Progenitor cell of endocrine pancreas (in vitro differentiated cells): ENCODE data around the gene LDAH. TPM values are rescaled to one million over a fixed set of nuclear protein-coding genes. Genes with fewer than 3 reads are reported as not detected.

Experiments
- DNase-seq: peaks from one replicate; pipeline ENCODE4 v3.0.0; 2021; ENCODE audit warnings: low spot score; ENCODE audit not compliant: unreplicated experiment
- H3K27ac Mint-ChIP-seq: 2 replicates; pipeline ENCODE4 v1.8.0; 2021; ENCODE audit warnings: mild to moderate bottlenecking, moderate library complexity, mixed read lengths
- H3K27me3 Mint-ChIP-seq: 2 replicates; pipeline ENCODE4 v1.8.0; 2021; ENCODE audit warnings: mixed read lengths
- H3K36me3 Mint-ChIP-seq: 2 replicates; pipeline ENCODE4 v1.8.0; 2022; ENCODE audit warnings: mixed read lengths; ENCODE audit not compliant: insufficient read depth
- H3K4me1 Mint-ChIP-seq: 2 replicates; pipeline ENCODE4 v1.8.0; 2021; ENCODE audit warnings: low read depth, mixed read lengths
- H3K4me3 Mint-ChIP-seq: 2 replicates; pipeline ENCODE4 v1.8.0; 2021; ENCODE audit warnings: low read depth, mild to moderate bottlenecking, moderate library complexity, mixed read lengths
- H3K9me3 Mint-ChIP-seq: 2 replicates; pipeline ENCODE4 v1.8.0; 2021; ENCODE audit warnings: low read depth, mixed read lengths
- CTCF ChIP-seq: fragments of 200-600 bp; sonication (generic); IDR thresholded peaks from one replicate; pipeline ENCODE4 v1.5.0; 2021; ENCODE audit warnings: antibody characterized with exemption, mild to moderate bottlenecking; ENCODE audit not compliant: unreplicated experiment
- total RNA-seq: library from RNA; stranded (reverse); gene quantifications from 2 replicates; pipeline ENCODE4 v1.2.1, GENCODE V29; 2021

The LDAH gene
- total RNA-seq, 1 donor from 2014 or later, result 25.1 TPM

DNA sequence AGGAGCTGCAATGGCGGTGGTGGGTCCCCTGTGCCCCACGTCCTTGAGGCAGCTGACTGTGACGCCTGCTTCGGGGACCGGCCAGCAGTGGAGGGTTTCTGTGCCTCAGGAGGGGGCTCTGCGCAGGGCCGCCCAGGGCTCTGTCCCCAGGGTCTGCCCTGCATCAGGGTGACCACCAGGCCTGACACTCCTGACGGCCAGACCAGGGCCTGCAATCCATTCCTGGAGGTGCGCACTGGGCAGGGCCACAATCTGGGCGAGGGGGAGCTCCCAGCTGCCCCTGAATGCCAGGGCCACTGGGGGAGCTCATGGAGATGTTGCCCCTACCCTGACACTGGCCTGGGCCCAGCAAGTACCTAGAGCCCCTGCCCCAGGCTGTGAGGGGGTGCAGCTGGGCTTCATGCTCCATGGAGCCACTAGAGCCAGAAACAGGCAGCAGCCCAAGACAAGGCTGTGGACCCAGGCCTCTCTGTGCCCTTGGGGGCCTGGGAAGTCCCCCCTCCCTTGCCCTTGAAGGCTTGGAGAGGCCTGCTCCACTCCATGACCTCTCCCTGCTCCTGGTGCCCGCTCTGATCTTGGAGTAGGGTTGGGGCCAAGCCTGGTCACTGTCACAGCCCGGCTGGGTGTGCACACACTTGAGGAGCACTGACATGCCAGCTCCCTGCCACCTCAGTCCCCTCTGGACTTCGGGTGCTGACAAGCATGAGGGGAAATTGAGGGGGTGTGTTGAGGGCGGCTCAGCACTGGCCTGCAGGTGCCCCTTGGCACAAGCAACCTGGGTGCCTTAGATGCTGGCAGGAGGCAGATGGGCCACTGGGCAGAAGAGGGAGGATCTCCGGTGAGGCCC lies 55.9 kb downstream of the LDAH start:
- TF ChIP-seq CTCF, result no peak
- DNase-seq, result no peak
- H3K4me1 Mint-ChIP-seq, result no peaks in the 10 kb centered on the region
- H3K36me3 Mint-ChIP-seq, result no peaks in the 10 kb centered on the region
- no peak overlapping the region for H3K4me3 Mint-ChIP-seq
- no peaks in the 10 kb centered on the region for H3K9me3 Mint-ChIP-seq
- H3K27me3 Mint-ChIP-seq, result no peaks in the 10 kb centered on the region
- no peak overlapping the region for H3K27ac Mint-ChIP-seq

GRCh38 chr2:20766213-20766612 lies 56.7 kb downstream of the LDAH start:
- Mint-ChIP-seq H3K36me3 (peaks cover 3% of the 10 kb centered on the region), H3K9me3 (no peaks in the 10 kb centered on the region), H3K4me3 (no peak overlapping the region), H3K27ac (no peak overlapping the region), H3K4me1 (no peaks in the 10 kb centered on the region), H3K27me3 (no peaks in the 10 kb centered on the region)
- no peak for DNase-seq
- TF ChIP-seq CTCF, result no peak

DNA sequence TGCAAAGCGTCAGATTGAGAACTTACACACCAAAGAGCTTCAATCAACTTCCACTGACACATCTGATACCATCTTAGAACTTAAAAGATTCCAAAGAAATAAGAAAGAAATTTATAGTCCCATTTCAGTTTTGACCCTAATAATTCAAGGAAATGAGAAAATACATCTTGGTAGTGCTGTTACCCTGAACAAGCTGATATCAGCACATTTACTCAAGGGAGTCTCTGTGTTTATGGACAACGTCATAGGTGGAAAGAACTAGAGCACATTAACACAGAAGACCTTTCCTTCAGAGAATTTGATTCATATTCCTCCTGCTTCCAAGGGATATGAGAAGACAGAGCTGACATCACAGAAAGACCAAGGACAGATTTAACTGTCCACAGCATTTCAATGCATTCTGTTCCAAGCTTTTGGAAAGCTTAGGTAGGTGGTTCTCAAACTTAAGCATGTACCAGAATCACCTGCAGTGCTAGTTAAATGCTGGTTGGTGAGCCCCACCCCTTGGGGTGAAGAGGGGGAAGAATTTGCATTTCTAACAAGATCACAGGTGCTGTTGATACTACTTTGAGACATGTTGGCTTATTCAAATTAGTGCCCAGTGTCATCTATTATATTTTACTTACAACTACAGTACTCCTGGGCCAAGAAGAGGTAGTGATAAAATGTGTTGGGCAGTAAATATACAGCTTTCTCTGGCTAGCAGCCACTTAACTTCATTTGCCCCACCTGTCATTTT lies 59.8 kb downstream of the LDAH start:
- DNase-seq, result no peak
- Mint-ChIP-seq H3K27ac (no peak overlapping the region), H3K27me3 (no peaks in the 10 kb centered on the region), H3K9me3 (no peaks in the 10 kb centered on the region), H3K36me3 (peaks cover 8% of the 10 kb centered on the region), H3K4me1 (no peaks in the 10 kb centered on the region), H3K4me3 (no peak overlapping the region)
- no peak for TF ChIP-seq CTCF

GRCh38 chr2:20759487-20759886 lies 63.4 kb downstream of the LDAH start:
- Mint-ChIP-seq H3K27ac (no peak overlapping the region), H3K9me3 (no peaks in the 10 kb centered on the region), H3K27me3 (no peaks in the 10 kb centered on the region), H3K4me3 (no peak overlapping the region), H3K4me1 (no peaks in the 10 kb centered on the region), H3K36me3 (peaks cover 8% of the 10 kb centered on the region)
- TF ChIP-seq CTCF, result no peak
- no peak for DNase-seq

DNA sequence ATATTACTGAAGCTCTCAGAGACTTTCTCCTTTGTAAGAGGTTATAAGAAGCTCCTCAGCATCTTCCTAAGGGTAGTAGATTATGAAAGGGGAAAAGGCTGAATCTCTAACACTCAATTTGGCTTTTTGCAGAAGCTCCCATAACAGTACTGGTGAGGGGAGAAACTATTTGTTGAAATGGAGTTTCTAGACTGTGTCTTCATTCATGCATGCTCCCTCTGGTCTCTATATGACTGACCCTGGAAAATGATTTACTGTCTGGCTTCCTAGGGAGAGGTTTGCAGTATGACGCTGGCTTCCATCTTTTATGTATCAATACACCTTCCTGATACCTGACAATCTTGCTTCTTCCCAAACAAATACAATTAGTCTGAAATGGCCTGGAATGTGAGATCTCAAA lies 63.9 kb downstream of the LDAH start:
- no peak for DNase-seq
- Mint-ChIP-seq H3K9me3 (no peaks in the 10 kb centered on the region), H3K4me1 (no peaks in the 10 kb centered on the region), H3K27ac (no peak overlapping the region), H3K4me3 (no peak overlapping the region), H3K27me3 (no peaks in the 10 kb centered on the region), H3K36me3 (peaks cover 8% of the 10 kb centered on the region)
- TF ChIP-seq CTCF, result no peak
